IMR-90 (cell line): ENCODE data around the gene CRAMP1. TPM values are rescaled to one million over a fixed set of nuclear protein-coding genes. Genes with fewer than 3 reads are reported as not detected.

ENCODE experiments used
- ATAC-seq: fragments of 200-7000 bp; cut with Tn5 transposase; 2 replicates; pipeline ENCODE4 v1.9.1; 2020; ENCODE audit warnings: low read depth, mild to moderate bottlenecking, moderate library complexity
- BruUV-seq: library from RNA; stranded (reverse); fragments of 400-500 nt; replicated peaks from 2 replicates; lab custom pipeline; 2021; lab: Mats Ljungman, UMichigan
- CTCF ChIA-PET: fragments of 300-600 bp; formaldehyde crosslinking; extraction: SDS; loops from one replicate; lab custom pipeline; 2021; ENCODE audit warnings: antibody characterized with exemption; lab: Yijun Ruan, JAX
- POLR2A ChIA-PET: fragments of 300-600 bp; sonication (Branson Sonifier 250); formaldehyde crosslinking; loops from one replicate; lab custom pipeline; 2022; ENCODE audit warnings: antibody characterized with exemption; ENCODE audit not compliant: unreplicated experiment; lab: Charles Lee
- DNase-seq: peaks from one replicate; pipeline ENCODE4 v3.0.0; 2013
- H2AFZ ChIP-seq: replicated peaks from 2 replicates; pipeline ENCODE3; 2013; ENCODE audit warnings: low read length, mild to moderate bottlenecking; ENCODE audit not compliant: poor library complexity
- H2AK5ac ChIP-seq: 2 replicates; pipeline ENCODE4 v1.6.1; 2013; ENCODE audit warnings: low read depth, low read length, inconsistent platforms
- H2AK9ac ChIP-seq: replicated peaks from 2 replicates; pipeline ENCODE3; 2013; ENCODE audit warnings: mild to moderate bottlenecking, low read depth, low read length, moderate library complexity; ENCODE audit not compliant: poor library complexity
- H2BK120ac ChIP-seq: 2 replicates; pipeline ENCODE4 v1.6.1; 2013; ENCODE audit warnings: low read depth, low read length, inconsistent platforms
- H2BK15ac ChIP-seq: 3 replicates; pipeline ENCODE4 v1.6.1; 2013; ENCODE audit warnings: low read depth, low read length, inconsistent platforms
- H2BK20ac ChIP-seq: 2 replicates; pipeline ENCODE4 v1.6.1; 2013; ENCODE audit warnings: low read depth, mild to moderate bottlenecking, inconsistent platforms, low read length, moderate library complexity
- H2BK5ac ChIP-seq: 2 replicates; pipeline ENCODE4 v1.6.1; 2013; ENCODE audit warnings: mild to moderate bottlenecking, low read depth, low read length, inconsistent platforms; ENCODE audit not compliant: poor library complexity, severe bottlenecking
- H3K14ac ChIP-seq: replicated peaks from 2 replicates; pipeline ENCODE4 v1.6.1; 2013; ENCODE audit warnings: low read depth, low read length, inconsistent platforms
- H3K18ac ChIP-seq: 2 replicates; pipeline ENCODE4 v1.6.1; 2013; ENCODE audit warnings: low read depth, low read length, control low read depth
- H3K23ac ChIP-seq: 2 replicates; pipeline ENCODE4 v1.6.1; 2013; ENCODE audit warnings: low read depth, low read length, inconsistent platforms
- H3K27ac ChIP-seq: 2 replicates; pipeline ENCODE4 v1.5.1; 2013; ENCODE audit warnings: mild to moderate bottlenecking, control low read depth, low read length; ENCODE audit not compliant: insufficient read depth
- H3K27me3 ChIP-seq: 2 replicates; pipeline ENCODE4 v1.6.1; 2013; ENCODE audit warnings: low read length; ENCODE audit not compliant: control insufficient read depth, insufficient read depth
- H3K36me3 ChIP-seq: 2 replicates; pipeline ENCODE4 v1.6.1; 2013; ENCODE audit warnings: low read length, mixed read lengths; ENCODE audit not compliant: control insufficient read depth, insufficient read depth
- H3K4ac ChIP-seq: 2 replicates; pipeline ENCODE4 v1.6.1; 2013; ENCODE audit warnings: low read depth, low read length, inconsistent platforms
- H3K4me1 ChIP-seq: 2 replicates; pipeline ENCODE4 v1.6.1; 2013; ENCODE audit warnings: low read length, mixed read lengths; ENCODE audit not compliant: control insufficient read depth, insufficient read depth
- H3K4me2 ChIP-seq: 2 replicates; pipeline ENCODE4 v1.6.1; 2013; ENCODE audit warnings: low read depth, mild to moderate bottlenecking, control low read depth, low read length, moderate library complexity
- H3K4me3 ChIP-seq: 2 replicates; pipeline ENCODE4 v1.5.1; 2013; ENCODE audit warnings: low read depth, mild to moderate bottlenecking, control low read depth, low read length, moderate library complexity; ENCODE audit not compliant: insufficient read depth
- H3K56ac ChIP-seq: 2 replicates; pipeline ENCODE4 v1.6.1; 2013; ENCODE audit warnings: low read length, inconsistent platforms; ENCODE audit not compliant: insufficient read depth; ENCODE audit errors: extremely low read depth
- H3K79me1 ChIP-seq, 2 experiments: 2 replicates each; pipeline ENCODE4 v1.6.1; 2013; ENCODE audit warnings: low read length in 2 of 2, inconsistent platforms in 1 of 2, low read depth in 1 of 2
- H3K9ac ChIP-seq: 2 replicates; pipeline ENCODE4 v1.6.1; 2013; ENCODE audit warnings: low read depth, low read length, control low read depth
- H3K9me1 ChIP-seq: 2 replicates; pipeline ENCODE4 v1.6.1; 2013; ENCODE audit warnings: low read length, inconsistent platforms; ENCODE audit not compliant: insufficient read depth
- H3K9me3 ChIP-seq: 2 replicates; pipeline ENCODE4 v1.6.1; 2013; ENCODE audit warnings: low read length; ENCODE audit not compliant: control insufficient read depth, insufficient read depth
- H4K20me1 ChIP-seq: 2 replicates; pipeline ENCODE4 v1.6.1; 2013; ENCODE audit warnings: low read length, inconsistent platforms; ENCODE audit not compliant: insufficient read depth
- H4K5ac ChIP-seq: 2 replicates; pipeline ENCODE4 v1.6.1; 2013; ENCODE audit warnings: mild to moderate bottlenecking, low read depth, low read length, control low read depth
- H4K8ac ChIP-seq, 2 experiments: 2 replicates each; pipeline ENCODE4 v1.6.1; 2013; ENCODE audit warnings: low read depth in 2 of 2, low read length in 2 of 2, control low read depth in 1 of 2, inconsistent platforms in 1 of 2
- H4K91ac ChIP-seq: 2 replicates; pipeline ENCODE4 v1.6.1; 2013; ENCODE audit warnings: low read depth, low read length, inconsistent platforms; ENCODE audit not compliant: insufficient read depth
- BHLHE40 ChIP-seq: fragments of 150-350 bp; IDR thresholded peaks from 2 replicates; pipeline ENCODE4 v1.6.1; 2016; ENCODE audit warnings: mild to moderate bottlenecking, low read depth, low read length
- CEBPB ChIP-seq: IDR thresholded peaks from 2 replicates; pipeline ENCODE4 v1.6.1; 2012; ENCODE audit warnings: low read depth, low read length, improper control_type of control experiment
- CHD1 ChIP-seq: IDR thresholded peaks from 2 replicates; pipeline ENCODE4 v1.6.1; 2012; ENCODE audit warnings: low read depth, low read length, improper control_type of control experiment
- ELK1 ChIP-seq: fragments of 150-350 bp; IDR thresholded peaks from 2 replicates; pipeline ENCODE4 v1.6.1; 2016; ENCODE audit warnings: low read depth, mild to moderate bottlenecking, low read length, moderate library complexity, borderline replicate concordance
- FOS ChIP-seq: fragments of 150-350 bp; IDR thresholded peaks from 2 replicates; pipeline ENCODE4 v1.6.1; 2016; ENCODE audit warnings: low read depth, low read length
- MAFK ChIP-seq: IDR thresholded peaks from 2 replicates; pipeline ENCODE4 v1.6.1; 2012; ENCODE audit warnings: low read depth, low read length, improper control_type of control experiment
- MAZ ChIP-seq: IDR thresholded peaks from 2 replicates; pipeline ENCODE4 v1.6.1; 2012; ENCODE audit warnings: low read depth, mild to moderate bottlenecking, low read length, improper control_type of control experiment, moderate library complexity, borderline replicate concordance
- MXI1 ChIP-seq: IDR thresholded peaks from 2 replicates; pipeline ENCODE4 v1.6.1; 2012; ENCODE audit warnings: low read depth, mild to moderate bottlenecking, low read length, moderate library complexity, borderline replicate concordance
- NFE2L2 ChIP-seq: fragments of 150-350 bp; IDR thresholded peaks from 2 replicates; pipeline ENCODE4 v1.6.1; 2016; ENCODE audit warnings: low read depth, mild to moderate bottlenecking, low read length
- POLR2A ChIP-seq: IDR thresholded peaks from 2 replicates; pipeline ENCODE4 v1.6.1; 2012; ENCODE audit warnings: mild to moderate bottlenecking, low read depth, low read length
- RAD21 ChIP-seq: IDR thresholded peaks from 2 replicates; pipeline ENCODE4 v1.6.1; 2012; ENCODE audit warnings: low read length, improper control_type of control experiment
- RCOR1 ChIP-seq: IDR thresholded peaks from 2 replicates; pipeline ENCODE4 v1.6.1; 2012; ENCODE audit warnings: mild to moderate bottlenecking, low read length, improper control_type of control experiment; ENCODE audit not compliant: insufficient replicate concordance
- RFX5 ChIP-seq: IDR thresholded peaks from 2 replicates; pipeline ENCODE4 v1.8.0; 2012; ENCODE audit warnings: low read depth, mild to moderate bottlenecking, low read length, moderate library complexity
- SMC3 ChIP-seq: fragments of 150-350 bp; IDR thresholded peaks from 2 replicates; pipeline ENCODE4 v1.6.1; 2016; ENCODE audit warnings: low read depth, mild to moderate bottlenecking, antibody characterized with exemption, low read length, moderate library complexity
- USF2 ChIP-seq: fragments of 150-350 bp; IDR thresholded peaks from 2 replicates; pipeline ENCODE4 v1.6.1; 2017; ENCODE audit warnings: mild to moderate bottlenecking, antibody characterized with exemption, low read length, low read depth
- WGBS, 2 experiments: methylation state at CpG; one replicate each; pipeline versions ENCODE4 v1.1.5 to v1.1.7; 2013; ENCODE audit warnings: missing lambda C conversion rate in 2 of 2; ENCODE audit not compliant: insufficient read length in 1 of 2; ENCODE audit errors: extremely low coverage in 2 of 2; 5-methylcytosine and 5-hydroxymethylcytosine counted together
- dilution Hi-C: fragments of 300-500 bp; cut with HindIII; formaldehyde crosslinking; loops from one replicate; pipeline ENCODE4 v1.14.3; 2018; ENCODE audit warnings: low sequenced_read_pairs; ENCODE audit not compliant: unreplicated experiment
- in situ Hi-C: fragments of 300-500 bp; cut with MboI; formaldehyde crosslinking; loops from 3 replicates; pipeline ENCODE4 v1.14.3; 2019; ENCODE audit warnings: low sequenced_read_pairs, inconsistent platforms, mixed read lengths
- intact Hi-C: fragments of 100-400 bp; cut with micrococcal nuclease; formaldehyde crosslinking; loops from 2 replicates; pipeline ENCODE4 v1.10.0; 2022
- polyA plus RNA-seq, 3 experiments: library from polyadenylated mRNA; depleted of rRNA; stranded (reverse); fragments of >200 nt; gene quantifications; 2 replicates each; pipeline ENCODE4 v1.2.3, GENCODE V29; 2012; ENCODE audit warnings: low replicate concordance in 1 of 3
- total RNA-seq: library from RNA; depleted of rRNA; stranded (reverse); fragments of >200 nt; gene quantifications from 2 replicates; pipeline ENCODE4 v1.2.3, GENCODE V29; 2012

Gene CRAMP1
- total and polyA plus RNA-seq, 2 of the 4 experiments (the other 2 are of a cell fraction): 3.2 to 12.0 TPM

- intact Hi-C loops: loop anchor here (5.0 kb wide), 2 partner anchors 94 to 214 kb away; partner anchors contain the start of genes CRAMP1, IFT140 and TELO2
- ChIA-PET POLR2A (interaction anchor here (0.9 to 1.3 kb wide), 2 partner anchors 24 to 27 kb away, joined by 3 to 10 read pairs; no protein-coding TSS in a partner anchor), CTCF (interaction anchor here (0.6 to 1.3 kb wide), 8 partner anchors 14 to 67 kb away, joined by 3 to 7 read pairs (median 4); partner anchors contain the start of genes EME2 and MRPS34)
- BruUV-seq: no TSS peak
- peak within 1 kb of the TSS; percentile 94 for H3K4me3 ChIP-seq
- ATAC-seq: peak; percentile 79
- H2BK20ac ChIP-seq: no peak within 1 kb of the TSS
- H2AK9ac ChIP-seq: peak within 1 kb of the TSS; percentile 98
- H3K27me3 ChIP-seq: no peaks in the 10 kb centered on the region
- 0% methylated on average over 55 of the region's 79 CpGs; no CpG with 5 or more reads in 1 of the 2 experiments for WGBS, 2 experiments
- H3K9me1 ChIP-seq: peaks cover 20% of the 10 kb centered on the region; the same call in 1 of the 2 replicates
- H2BK15ac ChIP-seq: no peak within 1 kb of the TSS; the same call in 2 of the 3 replicates
- peak within 1 kb of the TSS; percentile 86 for H2BK5ac ChIP-seq
- H3K36me3 ChIP-seq: peaks cover 6% of the 10 kb centered on the region
- dilution Hi-C loops: no loop called here
- H4K8ac ChIP-seq: peak within 1 kb of the TSS; percentile 63 to 100
- H4K20me1 ChIP-seq: peaks cover 44% of the 10 kb centered on the region
- no peaks in the 10 kb centered on the region for H3K9me3 ChIP-seq
- in situ Hi-C loops: no loop called here
- H3K18ac ChIP-seq: peak within 1 kb of the TSS; percentile 55
- peak within 1 kb of the TSS; percentile 62 for H4K5ac ChIP-seq
- peak within 1 kb of the TSS; percentile 83 for H4K91ac ChIP-seq
- peaks cover 14% of the 10 kb centered on the region for H3K4me1 ChIP-seq
- peak within 1 kb of the TSS; percentile 84 for H2BK120ac ChIP-seq
- peak within 1 kb of the TSS; percentile 99 for H3K4ac ChIP-seq
- peak within 1 kb of the TSS; percentile 96 for H2AFZ ChIP-seq
- peak within 1 kb of the TSS; percentile 99 for H3K4me2 ChIP-seq
- H3K56ac ChIP-seq: peak within 1 kb of the TSS; percentile 84
- H3K27ac ChIP-seq: peak within 1 kb of the TSS; percentile 88
- peak within 1 kb of the TSS; percentile 97 for H3K9ac ChIP-seq
- peak within 1 kb of the TSS; percentile 100 for H3K23ac ChIP-seq
- peak within 1 kb of the TSS; percentile 100 for H3K14ac ChIP-seq
- peak within 1 kb of the TSS; percentile 96 for H2AK5ac ChIP-seq
- peaks cover 7 to 51% of the 10 kb centered on the region in 2 experiments; a peak in 3 of 4 replicates for H3K79me1 ChIP-seq
- DNase-seq: peak; percentile 82
- 0 out of 2 replicates have a peak, but pooled peaks have one; percentile 13 for TF ChIP-seq MXI1
- TF ChIP-seq MAFK: no peak
- no peak for TF ChIP-seq BHLHE40
- peak; percentile 26; the same call in 1 of the 2 replicates for TF ChIP-seq CHD1
- TF ChIP-seq ELK1: 0 out of 2 replicates have a peak, but pooled peaks have one; percentile 21
- TF ChIP-seq CEBPB: no peak
- 0 out of 2 replicates have a peak, but pooled peaks have one; percentile 21 for TF ChIP-seq USF2
- no peak for TF ChIP-seq FOS
- TF ChIP-seq RCOR1: no peak
- no peak for TF ChIP-seq RAD21
- TF ChIP-seq RFX5: no peak
- no peak for TF ChIP-seq NFE2L2
- peak; percentile 77; the same call in 1 of the 2 replicates for TF ChIP-seq POLR2A
- TF ChIP-seq SMC3: peak; percentile 38
- peak; percentile 88; the same call in 1 of the 2 replicates for TF ChIP-seq MAZ
These were observed 93.7 kb downstream of the CRAMP1 start, which contains the start of gene MAPK8IP3 for GRCh38 chr16:1705688-1706385. Gene MAPK8IP3 (plus strand): TSS chr16:1706195. CDS start chr16:1706340, 145 bp downstream.
